HCT116 (cell line): ENCODE results near the gene VAMP7. TPM values are rescaled to one million over a fixed set of nuclear protein-coding genes. Genes with fewer than 3 reads are reported as not detected.

Source experiments
- ATAC-seq: fragments of 200-7000 bp; cut with Tn5 transposase; 2 replicates; pipeline ENCODE4 v1.9.1; 2020; ENCODE audit warnings: mild to moderate bottlenecking, moderate library complexity
- BruUV-seq: library from RNA; stranded (reverse); fragments of 400-500 nt; replicated peaks from 2 replicates; lab custom pipeline; 2021; lab: Mats Ljungman, UMichigan
- CTCF ChIA-PET: fragments of 300-600 bp; sonication (Branson Sonifier 250); formaldehyde crosslinking; loops from one replicate; lab custom pipeline; 2021; ENCODE audit warnings: antibody characterized with exemption; lab: Charles Lee
- POLR2A ChIA-PET: fragments of 300-600, 350-600 bp; sonication (Branson Sonifier 250); formaldehyde crosslinking; loops from one replicate; lab custom pipeline; 2021; ENCODE audit warnings: antibody characterized with exemption; lab: Charles Lee
- RAD21 ChIA-PET, 2 experiments: fragments of 300-600 bp; sonication (Branson Sonifier 250); formaldehyde crosslinking; loops; one replicate each; lab custom pipeline; 2023; ENCODE audit warnings: low total read pairs in 2 of 2; ENCODE audit not compliant: uncharacterized antibody in 2 of 2, unreplicated experiment in 2 of 2, low non-redundant PET in 1 of 2; lab: Charles Lee
- DNase-seq: peaks from one replicate; pipeline ENCODE4 v3.0.0-alpha.2; 2010; ENCODE audit warnings: low read depth, low spot score
- H2AFZ ChIP-seq: fragments of 200-600 bp; shearing (Covaris generic), sonication (generic); 2 replicates; pipeline ENCODE4 v1.6.1; 2017; ENCODE audit warnings: low read depth, mixed run types, mixed read lengths, antibody characterized with exemption, low read length; ENCODE audit not compliant: poor library complexity, severe bottlenecking
- H3K27ac ChIP-seq: 2 replicates; pipeline ENCODE4 v1.5.1; 2012; ENCODE audit warnings: low read depth, low read length
- H3K27me3 ChIP-seq: fragments of 200-600 bp; sonication (generic); 2 replicates; pipeline ENCODE4 v1.6.1; 2016; ENCODE audit warnings: mixed run types, low read length, mixed read lengths; ENCODE audit not compliant: insufficient read depth
- H3K36me3 ChIP-seq, 2 experiments: fragments of 200-500 bp in 1 of 2; fragments of 200-600 bp in 1 of 2; sonication (Bioruptor generic) in 1 of 2; sonication (generic) in 1 of 2; 2 replicates each; pipeline versions ENCODE4 v1.5.1 to v1.6.1; 2014 to 2016; ENCODE audit warnings: low read length in 2 of 2, inconsistent platforms in 1 of 2, mixed read lengths in 1 of 2, mixed run types in 1 of 2; ENCODE audit not compliant: insufficient read depth in 2 of 2, control insufficient read depth in 1 of 2
- H3K4me1 ChIP-seq, 2 experiments: fragments of 200-600 bp in 1 of 2; sonication (generic) in 1 of 2; 2 replicates each; pipeline versions ENCODE4 v1.5.1 to v1.6.1; 2012 to 2017; ENCODE audit warnings: low read length in 2 of 2, inconsistent platforms in 1 of 2, mild to moderate bottlenecking in 1 of 2, mixed read lengths in 1 of 2, mixed run types in 1 of 2, moderate library complexity in 1 of 2; ENCODE audit not compliant: insufficient read depth in 2 of 2, control insufficient read depth in 1 of 2
- H3K4me2 ChIP-seq: fragments of 200-600 bp; sonication (generic); 2 replicates; pipeline ENCODE4 v1.6.1; 2017; ENCODE audit warnings: mixed run types, low read length, mixed read lengths
- H3K4me3 ChIP-seq, 2 experiments: fragments of 200-600 bp in 1 of 2; sonication (generic) in 1 of 2; replicated peaks in 1 of 2; 2 replicates each; pipeline ENCODE4 v1.5.1; 2011 to 2016; ENCODE audit warnings: low read length in 2 of 2, control low read depth in 1 of 2, low read depth in 1 of 2, mild to moderate bottlenecking in 1 of 2, mixed read lengths in 1 of 2, mixed run types in 1 of 2
- H3K79me2 ChIP-seq: fragments of 200-600 bp; sonication (generic); 2 replicates; pipeline ENCODE4 v1.6.1; 2017; ENCODE audit warnings: mild to moderate bottlenecking, mixed run types, low read length, moderate library complexity, mixed read lengths; ENCODE audit not compliant: insufficient read depth
- H3K9ac ChIP-seq: fragments of 200-600 bp; sonication (generic); 2 replicates; pipeline ENCODE4 v1.6.1; 2016; ENCODE audit warnings: low read length, mixed read lengths
- H3K9me2 ChIP-seq: fragments of 200-600 bp; sonication (generic), shearing (Covaris generic); 2 replicates; pipeline ENCODE4 v1.6.1; 2017; ENCODE audit warnings: mixed run types, mild to moderate bottlenecking, moderate library complexity; ENCODE audit not compliant: insufficient read depth
- H3K9me3 ChIP-seq, 2 experiments: fragments of 200-500 bp in 1 of 2; fragments of 200-600 bp in 1 of 2; sonication (Bioruptor generic) in 1 of 2; sonication (generic) in 1 of 2; 2 replicates each; pipeline ENCODE4 v1.6.1; 2014 to 2017; ENCODE audit warnings: low read length in 2 of 2, mixed read lengths in 2 of 2, inconsistent platforms in 1 of 2, low read depth in 1 of 2, mild to moderate bottlenecking in 1 of 2, mixed run types in 1 of 2, moderate library complexity in 1 of 2; ENCODE audit not compliant: control insufficient read depth in 1 of 2, insufficient read depth in 1 of 2
- H4K20me1 ChIP-seq: fragments of 200-600 bp; sonication (generic), shearing (Covaris generic); 2 replicates; pipeline ENCODE4 v1.6.1; 2017; ENCODE audit warnings: mixed run types, mild to moderate bottlenecking, moderate library complexity; ENCODE audit not compliant: insufficient read depth
- CBX3 ChIP-seq: IDR thresholded peaks from 2 replicates; pipeline ENCODE4 v1.6.1; 2012; ENCODE audit warnings: low read depth
- CEBPB ChIP-seq: IDR thresholded peaks from 2 replicates; pipeline ENCODE4 v1.6.1; 2012; ENCODE audit warnings: low read depth
- EGR1 ChIP-seq: IDR thresholded peaks from 2 replicates; pipeline ENCODE4 v1.6.1; 2012; ENCODE audit warnings: low read depth
- EZH2phosphoT487 ChIP-seq: fragments of 200-600 bp; IDR thresholded peaks from 2 replicates; pipeline ENCODE4 v1.6.1; 2018; ENCODE audit warnings: antibody characterized with exemption, borderline replicate concordance
- JUND ChIP-seq: IDR thresholded peaks from 2 replicates; pipeline ENCODE4 v1.6.1; 2012
- POLR2A ChIP-seq: IDR thresholded peaks from 2 replicates; pipeline ENCODE4 v1.7.0; 2011; ENCODE audit warnings: borderline replicate concordance; ENCODE audit not compliant: insufficient read depth, insufficient read length; ENCODE audit errors: extremely low read depth
- POLR2AphosphoS5 ChIP-seq: IDR thresholded peaks from 2 replicates; pipeline ENCODE4 v1.6.1; 2011; ENCODE audit warnings: mild to moderate bottlenecking, low read depth, low read length, moderate library complexity
- RAD21 ChIP-seq: IDR thresholded peaks from 2 replicates; pipeline ENCODE4 v1.6.1; 2012; ENCODE audit warnings: low read depth, mild to moderate bottlenecking
- SIN3A ChIP-seq: IDR thresholded peaks from 2 replicates; pipeline ENCODE4 v1.6.1; 2012; ENCODE audit warnings: low read depth
- SP1 ChIP-seq: IDR thresholded peaks from 2 replicates; pipeline ENCODE4 v1.6.1; 2012; ENCODE audit warnings: low read depth
- SRF ChIP-seq: IDR thresholded peaks from 2 replicates; pipeline ENCODE4 v1.6.1; 2012; ENCODE audit warnings: low read depth
- TCF7L2 ChIP-seq: IDR thresholded peaks from 2 replicates; pipeline ENCODE4 v1.7.0; 2011; ENCODE audit warnings: borderline replicate concordance, inconsistent platforms; ENCODE audit not compliant: insufficient read depth, insufficient read length; ENCODE audit errors: extremely low read depth
- ZFX ChIP-seq: fragments of 450-650 bp; IDR thresholded peaks from 2 replicates; pipeline ENCODE4 v1.6.1; 2017
- ZNF274 ChIP-seq: fragments of 200-500 bp; sonication (Bioruptor generic); IDR thresholded peaks from 2 replicates; pipeline ENCODE4 v1.6.1; 2014; ENCODE audit warnings: mild to moderate bottlenecking, low read depth, low read length, inconsistent platforms
- intact Hi-C: fragments of 100-400 bp; cut with micrococcal nuclease; formaldehyde crosslinking; loops from 2 replicates; pipeline ENCODE4 v1.10.0; 2022
- total RNA-seq: library from RNA; stranded (reverse); gene quantifications from one replicate; pipeline ENCODE4 v1.2.1, GENCODE V29; 2021; ENCODE audit not compliant: unreplicated experiment
- TF ChIP-seq, protein P1 (sequence below), 3 experiments: fragments of 200-600 bp in 1 of 3; sonication (generic) in 1 of 3; IDR thresholded peaks in 2 of 3; conservative IDR thresholded peaks in 1 of 3; 2 replicates each; pipeline ENCODE4 v1.5.1; 2012 to 2017; ENCODE audit warnings: low read depth in 2 of 3, low read length in 2 of 3, antibody characterized with exemption in 1 of 3, borderline replicate concordance in 1 of 3, control low read depth in 1 of 3, mild to moderate bottlenecking in 1 of 3, mixed read lengths in 1 of 3, mixed run types in 1 of 3, moderate library complexity in 1 of 3; ENCODE audit not compliant: insufficient read depth in 1 of 3
- TF ChIP-seq, protein P2 (sequence below): IDR thresholded peaks from 2 replicates; pipeline ENCODE4 v1.6.1; 2011; ENCODE audit warnings: mild to moderate bottlenecking, low read length, moderate library complexity; ENCODE audit not compliant: insufficient replicate concordance; ENCODE audit errors: extremely low read depth
- TF ChIP-seq, protein P3 (sequence below): IDR thresholded peaks from 2 replicates; pipeline ENCODE4 v1.6.1; 2012
- TF ChIP-seq, protein P4 (sequence below): IDR thresholded peaks from 2 replicates; pipeline ENCODE4 v1.6.1; 2012
- TF ChIP-seq, protein P5 (sequence below): IDR thresholded peaks from 2 replicates; pipeline ENCODE4 v1.6.1; 2012; ENCODE audit warnings: low read depth

VAMP7 gene
- total RNA-seq, 1 experiment from 2014 or later = 32.8 TPM

DNA sequence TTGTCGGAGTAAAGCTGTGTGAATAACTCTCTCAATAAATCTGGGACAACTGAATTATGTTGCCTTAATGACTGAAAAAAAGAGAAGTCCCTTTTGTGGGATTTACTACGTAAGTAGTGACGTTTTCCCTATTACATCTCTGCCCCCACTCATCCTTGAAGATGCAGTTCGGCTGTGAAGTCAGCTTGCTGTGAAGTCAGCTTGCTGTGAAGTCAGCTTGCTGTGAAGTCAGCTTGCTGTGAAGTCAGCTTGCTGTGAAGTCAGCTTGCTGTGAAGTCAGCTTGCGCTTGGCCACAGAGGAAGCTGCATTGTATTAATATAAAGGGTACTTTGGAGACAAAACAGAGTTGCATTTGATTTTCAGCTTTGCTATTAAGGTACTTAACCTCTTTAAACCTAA is 8.0 kb upstream of the VAMP7 start:
- Histone ChIP-seq H3K36me3 (no peaks in the 10 kb centered on the region), H3K4me2 (no peak overlapping the region), H3K9me3 (no peaks in the 10 kb centered on the region), H4K20me1 (no peaks in the 10 kb centered on the region)
- POLR2A ChIA-PET = no interaction called here
- intact Hi-C loops = no loop called here
- RAD21 ChIA-PET = no interaction called here
- TF ChIP-seq TCF7L2 = no peak
- no peak for TF ChIP-seq CEBPB
- TF ChIP-seq, protein P1, sequence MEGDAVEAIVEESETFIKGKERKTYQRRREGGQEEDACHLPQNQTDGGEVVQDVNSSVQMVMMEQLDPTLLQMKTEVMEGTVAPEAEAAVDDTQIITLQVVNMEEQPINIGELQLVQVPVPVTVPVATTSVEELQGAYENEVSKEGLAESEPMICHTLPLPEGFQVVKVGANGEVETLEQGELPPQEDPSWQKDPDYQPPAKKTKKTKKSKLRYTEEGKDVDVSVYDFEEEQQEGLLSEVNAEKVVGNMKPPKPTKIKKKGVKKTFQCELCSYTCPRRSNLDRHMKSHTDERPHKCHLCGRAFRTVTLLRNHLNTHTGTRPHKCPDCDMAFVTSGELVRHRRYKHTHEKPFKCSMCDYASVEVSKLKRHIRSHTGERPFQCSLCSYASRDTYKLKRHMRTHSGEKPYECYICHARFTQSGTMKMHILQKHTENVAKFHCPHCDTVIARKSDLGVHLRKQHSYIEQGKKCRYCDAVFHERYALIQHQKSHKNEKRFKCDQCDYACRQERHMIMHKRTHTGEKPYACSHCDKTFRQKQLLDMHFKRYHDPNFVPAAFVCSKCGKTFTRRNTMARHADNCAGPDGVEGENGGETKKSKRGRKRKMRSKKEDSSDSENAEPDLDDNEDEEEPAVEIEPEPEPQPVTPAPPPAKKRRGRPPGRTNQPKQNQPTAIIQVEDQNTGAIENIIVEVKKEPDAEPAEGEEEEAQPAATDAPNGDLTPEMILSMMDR (IDR thresholded peaks at IDR 0.05 in 2 of 3, conservative IDR thresholded peaks at IDR 0.05 in 1 of 3; ENCODE audit: borderline replicate concordance in 1 of 3, insufficient read depth in 1 of 3, low read depth in 2 of 3, low read length in 2 of 3) = no peak
- TF ChIP-seq SRF = no peak
- no peak for TF ChIP-seq POLR2AphosphoS5
- TF ChIP-seq SIN3A = no peak
- TF ChIP-seq, protein P2, sequence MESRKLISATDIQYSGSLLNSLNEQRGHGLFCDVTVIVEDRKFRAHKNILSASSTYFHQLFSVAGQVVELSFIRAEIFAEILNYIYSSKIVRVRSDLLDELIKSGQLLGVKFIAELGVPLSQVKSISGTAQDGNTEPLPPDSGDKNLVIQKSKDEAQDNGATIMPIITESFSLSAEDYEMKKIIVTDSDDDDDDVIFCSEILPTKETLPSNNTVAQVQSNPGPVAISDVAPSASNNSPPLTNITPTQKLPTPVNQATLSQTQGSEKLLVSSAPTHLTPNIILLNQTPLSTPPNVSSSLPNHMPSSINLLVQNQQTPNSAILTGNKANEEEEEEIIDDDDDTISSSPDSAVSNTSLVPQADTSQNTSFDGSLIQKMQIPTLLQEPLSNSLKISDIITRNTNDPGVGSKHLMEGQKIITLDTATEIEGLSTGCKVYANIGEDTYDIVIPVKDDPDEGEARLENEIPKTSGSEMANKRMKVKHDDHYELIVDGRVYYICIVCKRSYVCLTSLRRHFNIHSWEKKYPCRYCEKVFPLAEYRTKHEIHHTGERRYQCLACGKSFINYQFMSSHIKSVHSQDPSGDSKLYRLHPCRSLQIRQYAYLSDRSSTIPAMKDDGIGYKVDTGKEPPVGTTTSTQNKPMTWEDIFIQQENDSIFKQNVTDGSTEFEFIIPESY = no peak
- TF ChIP-seq RAD21 = no peak
- no peak for TF ChIP-seq ZNF274
- no peak for TF ChIP-seq ZFX
- TF ChIP-seq EZH2phosphoT487 = no peak
- TF ChIP-seq JUND = no peak
- TF ChIP-seq, protein P3, sequence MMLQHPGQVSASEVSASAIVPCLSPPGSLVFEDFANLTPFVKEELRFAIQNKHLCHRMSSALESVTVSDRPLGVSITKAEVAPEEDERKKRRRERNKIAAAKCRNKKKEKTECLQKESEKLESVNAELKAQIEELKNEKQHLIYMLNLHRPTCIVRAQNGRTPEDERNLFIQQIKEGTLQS = no peak
- no peak for TF ChIP-seq CBX3
- TF ChIP-seq POLR2A = no peak
- TF ChIP-seq, protein P4, sequence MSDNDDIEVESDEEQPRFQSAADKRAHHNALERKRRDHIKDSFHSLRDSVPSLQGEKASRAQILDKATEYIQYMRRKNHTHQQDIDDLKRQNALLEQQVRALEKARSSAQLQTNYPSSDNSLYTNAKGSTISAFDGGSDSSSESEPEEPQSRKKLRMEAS = no peak
- no peak for TF ChIP-seq SP1
- TF ChIP-seq, protein P5, sequence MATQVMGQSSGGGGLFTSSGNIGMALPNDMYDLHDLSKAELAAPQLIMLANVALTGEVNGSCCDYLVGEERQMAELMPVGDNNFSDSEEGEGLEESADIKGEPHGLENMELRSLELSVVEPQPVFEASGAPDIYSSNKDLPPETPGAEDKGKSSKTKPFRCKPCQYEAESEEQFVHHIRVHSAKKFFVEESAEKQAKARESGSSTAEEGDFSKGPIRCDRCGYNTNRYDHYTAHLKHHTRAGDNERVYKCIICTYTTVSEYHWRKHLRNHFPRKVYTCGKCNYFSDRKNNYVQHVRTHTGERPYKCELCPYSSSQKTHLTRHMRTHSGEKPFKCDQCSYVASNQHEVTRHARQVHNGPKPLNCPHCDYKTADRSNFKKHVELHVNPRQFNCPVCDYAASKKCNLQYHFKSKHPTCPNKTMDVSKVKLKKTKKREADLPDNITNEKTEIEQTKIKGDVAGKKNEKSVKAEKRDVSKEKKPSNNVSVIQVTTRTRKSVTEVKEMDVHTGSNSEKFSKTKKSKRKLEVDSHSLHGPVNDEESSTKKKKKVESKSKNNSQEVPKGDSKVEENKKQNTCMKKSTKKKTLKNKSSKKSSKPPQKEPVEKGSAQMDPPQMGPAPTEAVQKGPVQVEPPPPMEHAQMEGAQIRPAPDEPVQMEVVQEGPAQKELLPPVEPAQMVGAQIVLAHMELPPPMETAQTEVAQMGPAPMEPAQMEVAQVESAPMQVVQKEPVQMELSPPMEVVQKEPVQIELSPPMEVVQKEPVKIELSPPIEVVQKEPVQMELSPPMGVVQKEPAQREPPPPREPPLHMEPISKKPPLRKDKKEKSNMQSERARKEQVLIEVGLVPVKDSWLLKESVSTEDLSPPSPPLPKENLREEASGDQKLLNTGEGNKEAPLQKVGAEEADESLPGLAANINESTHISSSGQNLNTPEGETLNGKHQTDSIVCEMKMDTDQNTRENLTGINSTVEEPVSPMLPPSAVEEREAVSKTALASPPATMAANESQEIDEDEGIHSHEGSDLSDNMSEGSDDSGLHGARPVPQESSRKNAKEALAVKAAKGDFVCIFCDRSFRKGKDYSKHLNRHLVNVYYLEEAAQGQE = no peak
- no peak for TF ChIP-seq EGR1
- TF ChIP-seq, all 23 proteins: peak for 0
- DNase-seq (no peak), ATAC-seq (no peak)
- Histone ChIP-seq H3K27me3 (no peaks in the 10 kb centered on the region), H3K9ac (no peak overlapping the region), H3K4me1 (no peaks in the 10 kb centered on the region), H3K9me2 (no peaks in the 10 kb centered on the region), H2AFZ (no peak overlapping the region), H3K4me3 (no peak overlapping the region), H3K79me2 (no peaks in the 10 kb centered on the region), H3K27ac (no peak overlapping the region)
- BruUV-seq = no TSS peak
- CTCF ChIA-PET = no interaction called here
